NCI-H1930 (cell line): Measurements from ENCODE around the gene RNH1.

Experiments used
- DNase-seq, 2 experiments: peaks; one replicate each; lab custom pipeline; 2025; lab: John Stamatoyannopoulos, UW

The RNH1 gene

GRCh38 chr11:537622-538430 is 30.8 kb upstream of the RNH1 start:
- no peak for DNase-seq

- DNase-seq = peak; percentile 96 to 98
Observed at GRCh38 chr11:536841-537621, 30.0 kb upstream of the RNH1 start, which contains the start of gene LRRC56. LRRC56 (plus strand) TSS chr11:537527; CDS start chr11:540685, 3,158 bp downstream.

GRCh38 chr11:535519-536454 is 28.7 kb upstream of the RNH1 start, which contains the start of gene HRAS:
HRAS (minus strand) TSS chr11:535576.
- peak; percentile 98 to 100 for DNase-seq

- peak in 1 of 2 experiments; percentile 90 for DNase-seq
Observed at GRCh38 chr11:535210-535518, 28.1 kb upstream of the RNH1 start.

GRCh38 chr11:534396-535209 is 27.6 kb upstream of the RNH1 start:
- no peak for DNase-seq

GRCh38 chr11:533586-534395 is 26.7 kb upstream of the RNH1 start:
- no peak for DNase-seq

GRCh38 chr11:532986-533585 is 26.0 kb upstream of the RNH1 start:
- no peak for DNase-seq

GRCh38 chr11:532527-532985 is 25.5 kb upstream of the RNH1 start:
- DNase-seq = no peak

- no peak for DNase-seq
Observed at GRCh38 chr11:531919-532526, 25.0 kb upstream of the RNH1 start.

- DNase-seq = no peak
Observed at GRCh38 chr11:530960-531831, 24.2 kb upstream of the RNH1 start.

GRCh38 chr11:529728-530411 is 22.8 kb upstream of the RNH1 start:
- DNase-seq = no peak

- DNase-seq = no peak
Observed at GRCh38 chr11:528815-529727, 22.0 kb upstream of the RNH1 start.

- no peak for DNase-seq
Observed at GRCh38 chr11:528166-528814, 21.2 kb upstream of the RNH1 start.

GRCh38 chr11:526192-526591 is 19.1 kb upstream of the RNH1 start:
- DNase-seq = no peak

GRCh38 chr11:521177-521688 is 14.2 kb upstream of the RNH1 start:
- DNase-seq = no peak
